CD4-positive, alpha-beta memory T cell (primary cell): ENCODE results near the gene ESPNL. TPM values are rescaled to one million over a fixed set of nuclear protein-coding genes. Genes with fewer than 3 reads are reported as not detected.

Experiments used
- CTCF ChIA-PET: fragments of 350-600 bp; sonication (Branson Sonifier 250); formaldehyde crosslinking; loops from one replicate; lab custom pipeline; 2021; ENCODE audit warnings: inconsistent platforms; ENCODE audit not compliant: partially characterized antibody; lab: Charles Lee
- POLR2A ChIA-PET: fragments of 350-600 bp; sonication (Branson Sonifier 250); formaldehyde crosslinking; loops from one replicate; lab custom pipeline; 2021; ENCODE audit not compliant: partially characterized antibody; lab: Charles Lee
- DNase-seq, 5 donors: peaks; one replicate each; pipeline versions ENCODE4 v3.0.0 to v3.0.0-alpha.2; 2020 to 2022; ENCODE audit warnings: mixed read lengths in 1 of 5
- H3K27ac ChIP-seq: one replicate; pipeline ENCODE4 v1.7.0; 2013; ENCODE audit warnings: low read depth, low read length
- H3K27me3 ChIP-seq: 2 replicates; pipeline ENCODE4 v1.7.0; 2013; ENCODE audit warnings: mild to moderate bottlenecking, low read length, moderate library complexity; ENCODE audit not compliant: insufficient read depth
- H3K36me3 ChIP-seq: 2 replicates; pipeline ENCODE4 v1.7.0; 2013; ENCODE audit warnings: mild to moderate bottlenecking, low read length, moderate library complexity; ENCODE audit not compliant: insufficient read depth
- H3K4me1 ChIP-seq: 2 replicates; pipeline ENCODE4 v1.7.0; 2013; ENCODE audit warnings: mild to moderate bottlenecking, low read length, moderate library complexity; ENCODE audit not compliant: insufficient read depth
- H3K4me3 ChIP-seq, 2 donors: one replicate each; pipeline ENCODE4 v1.7.0; 2013; ENCODE audit warnings: low read length in 2 of 2, mild to moderate bottlenecking in 1 of 2
- H3K9me3 ChIP-seq, 2 donors: one replicate each; pipeline ENCODE4 v1.7.0; 2013; ENCODE audit warnings: low read length in 2 of 2, control low read depth in 1 of 2; ENCODE audit not compliant: control insufficient read depth in 1 of 2
- H3K27ac Mint-ChIP-seq, 7 donors: one replicate each; pipeline ENCODE4 v1.8.0; 2020 to 2021; ENCODE audit warnings: mixed read lengths in 7 of 7, mild to moderate bottlenecking in 6 of 7, inconsistent platforms in 3 of 7, moderate library complexity in 3 of 7
- H3K27me3 Mint-ChIP-seq, 2 donors: one replicate each; pipeline ENCODE4 v1.8.0; 2020 to 2021; ENCODE audit warnings: mixed read lengths in 2 of 2
- H3K36me3 Mint-ChIP-seq, 2 donors: one replicate each; pipeline ENCODE4 v1.8.0; 2020 to 2021; ENCODE audit warnings: mixed read lengths in 2 of 2, inconsistent platforms in 1 of 2, mild to moderate bottlenecking in 1 of 2
- H3K4me1 Mint-ChIP-seq, 4 donors: one replicate each; pipeline ENCODE4 v1.8.0; 2020 to 2021; ENCODE audit warnings: mixed read lengths in 4 of 4, mild to moderate bottlenecking in 1 of 4
- H3K4me3 Mint-ChIP-seq, 8 donors: one replicate each; pipeline ENCODE4 v1.8.0; 2020 to 2021; ENCODE audit warnings: mixed read lengths in 8 of 8, mild to moderate bottlenecking in 7 of 8, moderate library complexity in 6 of 8, inconsistent platforms in 3 of 8
- H3K9me3 Mint-ChIP-seq, 8 donors: one replicate each; pipeline ENCODE4 v1.8.0; 2020 to 2021; ENCODE audit warnings: mixed read lengths in 8 of 8, mild to moderate bottlenecking in 5 of 8, inconsistent platforms in 3 of 8, moderate library complexity in 1 of 8
- intact Hi-C: fragments of 100-400 bp; cut with micrococcal nuclease; formaldehyde crosslinking; loops from one replicate; pipeline ENCODE4 v1.15.1; 2023
- polyA plus RNA-seq, 2 donors: library from polyadenylated mRNA; unstranded; fragments of 300-500 nt; fragmentation: Illumina TruSeq; gene quantifications; one replicate each; pipeline ENCODE4 v1.2.3, GENCODE V29; 2021
- total RNA-seq, 2 experiments: library from RNA; stranded (reverse); gene quantifications; one replicate each; pipeline ENCODE4 v1.2.3, GENCODE V29; 2021

ESPNL gene
- total and polyA plus RNA-seq, 4 experiments from 2014 or later, result 0.28 to 0.41 TPM; not detected in 2

- CTCF ChIA-PET, result no interaction called here
- Mint-ChIP-seq H3K4me1 (no peaks in the 10 kb centered on the region), H3K9me3 (no peaks in the 10 kb centered on the region), H3K27ac (no peak overlapping the region), H3K4me3 (no peak overlapping the region), H3K36me3 (peaks cover 0 to 6% of the 10 kb centered on the region in 2 donors), H3K27me3 (no peaks in the 10 kb centered on the region)
- H3K9me3 ChIP-seq, result no peaks in the 10 kb centered on the region
- no peak overlapping the region for H3K27ac ChIP-seq
- no peaks in the 10 kb centered on the region for H3K27me3 ChIP-seq
- DNase-seq, result no peak
- intact Hi-C loops, result no loop called here
- POLR2A ChIA-PET, result no interaction called here
- no peaks in the 10 kb centered on the region for H3K4me1 ChIP-seq
- no peaks in the 10 kb centered on the region for H3K36me3 ChIP-seq
- no peak overlapping the region for H3K4me3 ChIP-seq
Observed at GRCh38 chr2:238099714-238100048, 459 bp upstream of the ESPNL start.

GRCh38 chr2:238100821-238101771 lies 956 bp downstream of the ESPNL start:
- no peak overlapping the region for H3K4me3 ChIP-seq
- H3K4me1 ChIP-seq, result no peaks in the 10 kb centered on the region
- Mint-ChIP-seq H3K36me3 (no peaks in the 10 kb centered on the region), H3K4me1 (no peaks in the 10 kb centered on the region), H3K4me3 (no peak overlapping the region), H3K9me3 (no peaks in the 10 kb centered on the region), H3K27me3 (no peaks in the 10 kb centered on the region), H3K27ac (peak overlapping the region in 1 of 7 donors; percentile 22)
- H3K27me3 ChIP-seq, result no peaks in the 10 kb centered on the region
- H3K27ac ChIP-seq, result no peak overlapping the region
- H3K36me3 ChIP-seq, result no peaks in the 10 kb centered on the region
- intact Hi-C loops, result no loop called here
- POLR2A ChIA-PET, result interaction anchor here (1.1 kb wide), 1 partner anchor 41 kb away, joined by 3 read pairs; the partner anchor contains the start of gene SCLY
- CTCF ChIA-PET, result no interaction called here
- H3K9me3 ChIP-seq, result no peaks in the 10 kb centered on the region
- DNase-seq, result no peak

- no peaks in the 10 kb centered on the region for H3K36me3 Mint-ChIP-seq
- no peaks in the 10 kb centered on the region for H3K4me1 Mint-ChIP-seq
- POLR2A ChIA-PET, result interaction anchor here (1.1 kb wide), 1 partner anchor 42 kb away, joined by 3 read pairs; the partner anchor contains the start of gene SCLY
- Histone ChIP-seq H3K36me3 (no peaks in the 10 kb centered on the region), H3K4me3 (no peak overlapping the region), H3K9me3 (no peaks in the 10 kb centered on the region), H3K27me3 (no peaks in the 10 kb centered on the region), H3K27ac (no peak overlapping the region), H3K4me1 (no peaks in the 10 kb centered on the region)
- H3K9me3 Mint-ChIP-seq, result no peaks in the 10 kb centered on the region
- DNase-seq, result no peak
- intact Hi-C loops, result no loop called here
- no peak overlapping the region for H3K4me3 Mint-ChIP-seq
- no peaks in the 10 kb centered on the region for H3K27me3 Mint-ChIP-seq
- H3K27ac Mint-ChIP-seq, result no peak overlapping the region
- CTCF ChIA-PET, result no interaction called here
Observed at GRCh38 chr2:238101891-238102841, 2.0 kb downstream of the ESPNL start.

GRCh38 chr2:238102865-238103264 lies 2.7 kb downstream of the ESPNL start:
- CTCF ChIA-PET, result no interaction called here
- Mint-ChIP-seq H3K27ac (no peak overlapping the region), H3K9me3 (no peaks in the 10 kb centered on the region), H3K4me1 (peaks cover 0 to 4% (median 0%) of the 10 kb centered on the region in 4 donors), H3K36me3 (no peaks in the 10 kb centered on the region), H3K27me3 (no peaks in the 10 kb centered on the region), H3K4me3 (no peak overlapping the region)
- POLR2A ChIA-PET, result no interaction called here
- Histone ChIP-seq H3K4me3 (no peak overlapping the region), H3K9me3 (no peaks in the 10 kb centered on the region), H3K36me3 (no peaks in the 10 kb centered on the region), H3K4me1 (no peaks in the 10 kb centered on the region), H3K27ac (no peak overlapping the region), H3K27me3 (no peaks in the 10 kb centered on the region)
- intact Hi-C loops, result no loop called here
- no peak for DNase-seq

- Mint-ChIP-seq H3K9me3 (no peaks in the 10 kb centered on the region), H3K27ac (peak overlapping the region in 1 of 7 donors; percentile 29), H3K4me1 (peaks cover 0 to 8% (median 0%) of the 10 kb centered on the region in 4 donors), H3K27me3 (no peaks in the 10 kb centered on the region), H3K36me3 (no peaks in the 10 kb centered on the region), H3K4me3 (no peak overlapping the region)
- Histone ChIP-seq H3K4me1 (no peaks in the 10 kb centered on the region), H3K9me3 (no peaks in the 10 kb centered on the region), H3K4me3 (no peak overlapping the region), H3K27me3 (no peaks in the 10 kb centered on the region), H3K27ac (no peak overlapping the region), H3K36me3 (no peaks in the 10 kb centered on the region)
- DNase-seq, result no peak
- CTCF ChIA-PET, result no interaction called here
- POLR2A ChIA-PET, result no interaction called here
- intact Hi-C loops, result no loop called here
Observed at GRCh38 chr2:238103465-238104225, 3.5 kb downstream of the ESPNL start.

- Histone ChIP-seq H3K27ac (no peak overlapping the region), H3K4me1 (no peaks in the 10 kb centered on the region), H3K27me3 (no peaks in the 10 kb centered on the region), H3K4me3 (no peak overlapping the region), H3K36me3 (no peaks in the 10 kb centered on the region), H3K9me3 (no peaks in the 10 kb centered on the region)
- DNase-seq, result no peak
- Mint-ChIP-seq H3K9me3 (no peaks in the 10 kb centered on the region), H3K27ac (peak overlapping the region in 1 of 7 donors; percentile 66), H3K27me3 (no peaks in the 10 kb centered on the region), H3K4me1 (peaks cover 0 to 13% (median 0%) of the 10 kb centered on the region in 4 donors), H3K4me3 (no peak overlapping the region), H3K36me3 (no peaks in the 10 kb centered on the region)
- POLR2A ChIA-PET, result no interaction called here
- CTCF ChIA-PET, result no interaction called here
- intact Hi-C loops, result no loop called here
Observed at GRCh38 chr2:238104226-238104690, 4.1 kb downstream of the ESPNL start.
